PFSK-1 (cell line): Measurements from ENCODE around the gene CDH8.

ENCODE experiments used
- POLR2AphosphoS5 ChIP-seq: IDR thresholded peaks from 2 replicates; pipeline ENCODE4 v1.6.1; 2012; ENCODE audit warnings: low read depth, mild to moderate bottlenecking, control low read depth, low read length, moderate library complexity
- REST ChIP-seq, 2 experiments: IDR thresholded peaks; 2 replicates each; pipeline versions ENCODE4 v1.6.1 to v1.8.0; 2011 to 2012; ENCODE audit warnings: low read depth in 2 of 2, low read length in 2 of 2, control low read depth in 1 of 2, inconsistent platforms in 1 of 2, mild to moderate bottlenecking in 1 of 2, moderate library complexity in 1 of 2; ENCODE audit not compliant: insufficient read depth in 1 of 2
- SIN3A ChIP-seq: IDR thresholded peaks from 2 replicates; pipeline ENCODE4 v1.6.1; 2012; ENCODE audit warnings: mild to moderate bottlenecking, low read length, moderate library complexity, borderline replicate concordance; ENCODE audit not compliant: insufficient read depth

GRCh38 chr16:62020681-62021080 is 15.6 kb downstream of the CDH8 start:
- TF ChIP-seq POLR2AphosphoS5 (no peak), REST (IDR thresholded peaks at IDR 0.05; ENCODE audit: insufficient read depth in 1 of 2, low read depth in 2 of 2, low read length in 2 of 2) (no peak), SIN3A (no peak)
